Lower lobe of right lung (tissue), 2 donors: Measurements from ENCODE around the gene SMIM35. TPM values are rescaled to one million over a fixed set of nuclear protein-coding genes. Genes with fewer than 3 reads are reported as not detected.

ENCODE experiments used
- ATAC-seq, 2 donors: fragments of 200-7000 bp; cut with Tn5 transposase; one replicate each; pipeline ENCODE4 v1.9.1; 2020 to 2022; ENCODE audit warnings: mild to moderate bottlenecking in 2 of 2, moderate library complexity in 2 of 2
- DNase-seq: peaks from one replicate; pipeline ENCODE4 v3.0.0-alpha.2; 2020
- H3K27ac ChIP-seq: fragments of 200-600 bp; one replicate; pipeline ENCODE4 v1.8.0; 2022
- H3K27me3 ChIP-seq: fragments of 200-600 bp; one replicate; pipeline ENCODE4 v1.8.0; 2022; ENCODE audit warnings: low read depth
- H3K36me3 ChIP-seq: fragments of 200-600 bp; one replicate; pipeline ENCODE4 v1.8.0; 2022; ENCODE audit warnings: mild to moderate bottlenecking
- H3K4me1 ChIP-seq: fragments of 200-600 bp; one replicate; pipeline ENCODE4 v1.8.0; 2022
- H3K4me3 ChIP-seq: fragments of 200-600 bp; one replicate; pipeline ENCODE4 v1.8.0; 2022; ENCODE audit warnings: mild to moderate bottlenecking
- H3K9me3 ChIP-seq: fragments of 200-600 bp; one replicate; pipeline ENCODE4 v1.8.0; 2022
- CTCF ChIP-seq: fragments of 200-600 bp; IDR thresholded peaks from one replicate; pipeline ENCODE4 v1.8.0; 2022; ENCODE audit warnings: antibody characterized with exemption, mild to moderate bottlenecking
- intact Hi-C: fragments of 100-400 bp; cut with DNase I; formaldehyde crosslinking; loops from one replicate; pipeline ENCODE4 v1.11.0; 2022
- total RNA-seq: library from RNA; stranded (reverse); fragmentation: NEBNext Ultra II Directional; extraction: Animal tissue kit (Norgen Biotek cat#: 25700); gene quantifications from one replicate; pipeline ENCODE4 v1.2.1, GENCODE V29; 2021
- donor health status: DM: no; HTN: yes; CAD: no; lungs with severe emphysema.

SMIM35 gene
- total RNA-seq, 1 donor from 2014 or later = not detected

GRCh38 chr11:118124929-118125535 is 38.3 kb upstream of the SMIM35 start:
- Histone ChIP-seq H3K4me1 (no peaks in the 10 kb centered on the region), H3K27me3 (no peaks in the 10 kb centered on the region), H3K27ac (no peak overlapping the region), H3K36me3 (no peaks in the 10 kb centered on the region), H3K4me3 (no peak overlapping the region), H3K9me3 (no peaks in the 10 kb centered on the region)
- ATAC-seq (no peak), DNase-seq (no peak)
- intact Hi-C loops = no loop called here
- TF ChIP-seq CTCF = no peak

GRCh38 chr11:118120793-118121192 is 34.0 kb upstream of the SMIM35 start:
- no peak for ATAC-seq
- H3K36me3 ChIP-seq = no peaks in the 10 kb centered on the region
- H3K4me3 ChIP-seq = no peak overlapping the region
- H3K27me3 ChIP-seq = no peaks in the 10 kb centered on the region
- no peaks in the 10 kb centered on the region for H3K9me3 ChIP-seq
- intact Hi-C loops = no loop called here
- H3K4me1 ChIP-seq = no peaks in the 10 kb centered on the region
- no peak for DNase-seq
- TF ChIP-seq CTCF = no peak
- no peak overlapping the region for H3K27ac ChIP-seq

GRCh38 chr11:118117790-118118601 is 31.2 kb upstream of the SMIM35 start:
- no peaks in the 10 kb centered on the region for H3K36me3 ChIP-seq
- no peak overlapping the region for H3K27ac ChIP-seq
- no peak overlapping the region for H3K4me3 ChIP-seq
- no peaks in the 10 kb centered on the region for H3K4me1 ChIP-seq
- intact Hi-C loops = no loop called here
- H3K9me3 ChIP-seq = no peaks in the 10 kb centered on the region
- no peaks in the 10 kb centered on the region for H3K27me3 ChIP-seq
- no peak for ATAC-seq
- DNase-seq = no peak
- TF ChIP-seq CTCF = no peak

GRCh38 chr11:118115048-118115447 is 28.3 kb upstream of the SMIM35 start:
- no peaks in the 10 kb centered on the region for H3K9me3 ChIP-seq
- no peak overlapping the region for H3K4me3 ChIP-seq
- intact Hi-C loops = no loop called here
- no peaks in the 10 kb centered on the region for H3K36me3 ChIP-seq
- no peak for TF ChIP-seq CTCF
- H3K27me3 ChIP-seq = no peaks in the 10 kb centered on the region
- no peaks in the 10 kb centered on the region for H3K4me1 ChIP-seq
- ATAC-seq (no peak), DNase-seq (no peak)
- H3K27ac ChIP-seq = no peak overlapping the region

- DNase-seq = no peak
- Histone ChIP-seq H3K27ac (no peak overlapping the region), H3K9me3 (no peaks in the 10 kb centered on the region), H3K36me3 (no peaks in the 10 kb centered on the region), H3K4me3 (no peak overlapping the region), H3K4me1 (no peaks in the 10 kb centered on the region), H3K27me3 (no peaks in the 10 kb centered on the region)
- ATAC-seq = no peak
- TF ChIP-seq CTCF = no peak
- intact Hi-C loops = no loop called here
Measured at GRCh38 chr11:118114266-118114665, 27.5 kb upstream of the SMIM35 start.
